Measurements from ENCODE around the gene CTAG1B.
"Not testable (repeated sequence)": the region's sequence is repeated elsewhere in the genome, so short reads cannot be mapped to it uniquely, and the experiment has no call there.

Gene CTAG1B

GRCh38 chrX:154654372-154654771 is 35.3 kb upstream of the CTAG1B start:
- Histone ChIP-seq H3K9me3 (ENCODE audit: control insufficient read depth, insufficient read depth, low read depth, low read length) (no peaks in the 10 kb centered on the region), H3K4me3 (ENCODE audit: low read depth, low read length) (no peak overlapping the region), H3K36me3 (ENCODE audit: control insufficient read depth in 2 of 2, insufficient read depth in 1 of 2, low read length in 2 of 2) (no peaks in the 10 kb centered on the region), H3K4me1 (ENCODE audit: control insufficient read depth, insufficient read depth, low read length) (no peaks in the 10 kb centered on the region), H3K27ac (ENCODE audit: extremely low read depth, low read depth, low read length) (no peak overlapping the region)
- CTCF ChIA-PET = no interaction called here
- POLR2A ChIA-PET = no interaction called here
- TF ChIP-seq ZNF404 (tag by site-specific recombination; IDR thresholded peaks at IDR 0.05) = no peak
- TF ChIP-seq ZNF302 (tag by site-specific recombination; IDR thresholded peaks at IDR 0.05; ENCODE audit: low read depth) = no peak
- TF ChIP-seq ZBTB11 (tag by site-specific recombination; conservative IDR thresholded peaks at IDR 0.05; ENCODE audit: low read depth) = no peak
- no peak for TF ChIP-seq ZNF239 (tag by site-specific recombination; IDR thresholded peaks at IDR 0.05)
- TF ChIP-seq ZNF398 (tag by site-specific recombination; IDR thresholded peaks at IDR 0.05) = no peak
- no peak for TF ChIP-seq TCF7L2 (IDR thresholded peaks at IDR 0.05; ENCODE audit: borderline replicate concordance, low read depth, low read length)
- TF ChIP-seq ZNF391 (tag by site-specific recombination; IDR thresholded peaks at IDR 0.05; ENCODE audit: borderline replicate concordance, low read depth) = no peak
- TF ChIP-seq PRDM10 (tag by site-specific recombination; IDR thresholded peaks at IDR 0.05) = no peak
- TF ChIP-seq ZNF169 (tag by site-specific recombination; IDR thresholded peaks at IDR 0.05) = no peak
- TF ChIP-seq ZNF791 (tag by site-specific recombination; IDR thresholded peaks at IDR 0.05) = no peak
- no peak for TF ChIP-seq SP2 (tag by site-specific recombination; IDR thresholded peaks at IDR 0.05)
- TF ChIP-seq SCRT2 (tag by site-specific recombination; IDR thresholded peaks at IDR 0.05) = no peak

- H3K27ac ChIP-seq (ENCODE audit: extremely low read depth, low read depth, low read length); H3K9me3 ChIP-seq (ENCODE audit: control insufficient read depth, insufficient read depth, low read depth, low read length); H3K4me3 ChIP-seq (ENCODE audit: low read depth, low read length); H3K4me1 ChIP-seq (ENCODE audit: control insufficient read depth, insufficient read depth, low read length); CTCF ChIA-PET; H3K36me3 ChIP-seq (ENCODE audit: control insufficient read depth in 2 of 2, insufficient read depth in 1 of 2, low read length in 2 of 2); POLR2A ChIA-PET: not testable (repeated sequence)
These were observed 34.3 kb upstream of the CTAG1B start, which contains the start of gene CTAG2 for GRCh38 chrX:154653413-154653812. CTAG2 (minus strand) TSS chrX:154653579; CDS start chrX:154653515, 64 bp downstream.

GRCh38 chrX:154653048-154653401 is 33.9 kb upstream of the CTAG1B start:
- Histone ChIP-seq H3K36me3 (ENCODE audit: control insufficient read depth in 2 of 2, insufficient read depth in 1 of 2, low read length in 2 of 2) (no peaks in the 10 kb centered on the region), H3K4me1 (ENCODE audit: control insufficient read depth, insufficient read depth, low read length) (no peaks in the 10 kb centered on the region), H3K4me3 (ENCODE audit: low read depth, low read length) (no peak overlapping the region), H3K9me3 (ENCODE audit: control insufficient read depth, insufficient read depth, low read depth, low read length) (no peaks in the 10 kb centered on the region), H3K27ac (ENCODE audit: extremely low read depth, low read depth, low read length) (no peak overlapping the region)
- no peak for TF ChIP-seq GLI4 (tag by site-specific recombination; IDR thresholded peaks at IDR 0.05)
- no peak for TF ChIP-seq ZNF426 (tag by site-specific recombination; IDR thresholded peaks at IDR 0.05)
- TF ChIP-seq ZNF18 (tag by site-specific recombination; IDR thresholded peaks at IDR 0.05) = no peak
- TF ChIP-seq ZSCAN5A (tag by site-specific recombination; IDR thresholded peaks at IDR 0.05) = no peak
- no peak for TF ChIP-seq MZF1 (tag by site-specific recombination; IDR thresholded peaks at IDR 0.05; ENCODE audit: borderline replicate concordance)
- TF ChIP-seq ZBTB17 (tag by site-specific recombination; IDR thresholded peaks at IDR 0.05) = no peak
- TF ChIP-seq ZNF292 (tag by site-specific recombination; IDR thresholded peaks at IDR 0.05; ENCODE audit: borderline replicate concordance, low read depth) = no peak
- TF ChIP-seq ZNF202 (tag by site-specific recombination; IDR thresholded peaks at IDR 0.05; ENCODE audit: borderline replicate concordance) = no peak
- ChIA-PET CTCF (no interaction called here), POLR2A (no interaction called here)

Measured in HEK293 (cell line).